ENCODE measurements around the gene L1CAM.
"Not testable (repeated sequence)": the region's sequence is repeated elsewhere in the genome, so short reads cannot be mapped to it uniquely, and the experiment has no call there.

The L1CAM gene

DNA sequence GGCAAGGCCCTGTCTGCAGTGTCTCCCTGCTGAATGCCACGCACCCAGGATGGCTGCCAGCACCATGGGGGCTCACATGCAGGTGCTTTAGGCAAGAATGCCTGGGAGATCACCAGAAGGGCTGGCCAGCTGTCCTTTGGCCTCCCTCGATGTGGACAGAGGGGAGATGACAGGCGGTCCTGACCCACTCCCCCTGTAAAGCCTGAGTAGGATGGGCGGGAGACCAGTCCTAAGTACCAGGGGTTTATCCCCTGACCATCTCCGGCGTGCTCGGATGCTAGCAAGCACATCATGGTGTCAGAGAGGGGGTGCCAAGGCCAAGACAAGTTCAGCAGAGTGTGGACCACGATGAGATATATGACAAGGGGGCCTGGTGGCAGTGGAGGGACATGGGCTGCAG lies 60.9 kb downstream of the L1CAM start:
- DNase-seq, result no peak

- no peak for DNase-seq
Observed at GRCh38 chrX:153824348-153824747, 61.6 kb downstream of the L1CAM start.

GRCh38 chrX:153821066-153821465 lies 64.9 kb downstream of the L1CAM start:
- no peak for DNase-seq

DNA sequence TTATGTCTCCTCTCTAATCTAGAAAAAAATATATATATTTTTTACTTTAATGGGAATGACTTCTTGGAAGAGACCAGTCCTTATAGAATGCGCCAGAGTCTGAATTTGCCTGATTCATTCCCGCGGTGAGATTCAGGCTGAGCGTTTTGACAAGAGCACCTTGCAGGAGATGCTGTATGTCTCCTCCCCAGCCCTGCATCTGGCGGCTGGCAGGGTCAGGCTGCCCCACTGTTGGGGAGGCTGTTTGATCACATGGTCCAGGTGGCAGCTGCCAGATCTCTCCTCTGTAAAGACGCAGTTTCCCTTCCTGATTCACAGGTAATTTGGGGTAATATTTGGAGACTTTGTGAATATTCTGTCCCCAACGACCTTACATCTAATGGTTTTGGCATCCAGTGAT lies 65.4 kb downstream of the L1CAM start:
- no peak for DNase-seq

GRCh38 chrX:153819384-153820040 lies 66.5 kb downstream of the L1CAM start:
- no peak for DNase-seq

- no peak for DNase-seq
Observed at GRCh38 chrX:153818571-153819383, 67.2 kb downstream of the L1CAM start.

- not testable (repeated sequence) for DNase-seq
Observed at GRCh38 chrX:153818064-153818463, 67.9 kb downstream of the L1CAM start.

DNA sequence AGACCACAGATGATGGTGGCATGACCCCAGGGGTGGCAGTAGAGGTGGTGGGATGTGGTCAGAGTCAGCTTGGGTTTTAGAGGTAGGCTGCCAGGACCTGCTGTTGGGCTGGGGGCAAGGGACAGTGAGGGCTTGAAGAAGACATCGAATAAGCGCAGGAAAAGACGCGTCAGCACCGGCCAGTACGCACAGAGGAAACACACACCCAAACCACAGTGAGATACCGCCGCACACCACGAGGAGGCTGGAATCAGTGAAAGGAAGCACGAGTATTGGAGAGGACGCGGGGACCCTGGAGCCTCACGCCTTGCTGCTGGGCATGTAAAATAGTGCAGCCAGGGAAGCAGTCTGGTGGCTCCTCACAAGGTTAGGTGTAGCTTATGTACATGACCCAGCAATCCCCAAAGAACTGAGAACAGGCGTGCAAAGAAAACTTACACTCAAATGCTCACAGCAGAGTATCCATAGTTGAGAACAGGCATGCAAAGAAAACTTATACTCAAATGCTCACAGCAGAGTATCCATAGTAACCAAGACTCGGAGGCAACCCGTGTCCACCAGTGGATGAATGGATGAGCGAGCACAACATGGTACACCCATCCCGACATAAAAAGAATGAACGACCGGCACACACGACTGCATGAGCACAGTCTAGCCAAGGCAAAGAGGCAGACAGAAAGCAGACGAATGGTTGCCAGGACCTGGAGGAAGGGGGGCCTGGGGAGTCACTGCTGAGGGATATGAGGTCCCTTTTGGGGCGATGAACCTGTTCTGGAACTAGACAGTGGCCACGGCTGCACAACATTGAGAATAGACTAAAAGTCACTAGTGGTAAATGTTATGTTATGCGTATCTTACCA lies 68.9 kb downstream of the L1CAM start:
- no peak for DNase-seq

DNA sequence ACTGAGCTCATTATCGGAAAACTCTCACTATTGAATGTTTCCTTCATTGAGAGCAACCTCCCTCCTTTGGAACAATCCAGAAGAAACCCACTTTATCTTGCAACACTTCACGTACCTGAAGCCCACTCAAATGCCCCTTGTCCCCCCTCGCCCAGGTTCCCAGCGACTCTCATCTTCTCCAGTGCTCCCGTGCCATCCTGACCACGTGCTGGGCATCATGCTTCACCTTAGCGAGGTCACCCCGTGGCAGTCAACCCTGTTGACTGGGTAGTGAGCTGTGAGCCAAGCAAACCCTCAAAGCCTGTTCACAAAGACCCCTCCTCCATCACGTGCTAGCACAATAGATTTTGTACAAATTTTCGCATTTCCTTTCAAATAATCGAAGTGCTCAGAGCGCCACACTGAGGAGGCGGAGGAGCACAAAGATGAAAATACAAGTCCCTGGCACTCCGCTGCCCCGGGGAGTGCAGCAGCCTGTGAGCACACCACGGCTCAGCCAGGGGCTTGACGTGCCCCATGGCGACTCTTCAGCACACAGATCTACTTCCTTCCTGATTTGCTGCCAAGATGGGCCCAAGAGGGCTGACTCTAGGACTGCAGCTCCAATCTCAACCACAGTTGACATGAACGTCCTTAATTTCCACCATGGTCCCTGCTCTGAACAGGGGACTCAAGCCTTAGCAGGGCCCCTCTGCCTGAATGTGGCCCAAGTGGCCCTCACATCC lies 71.2 kb downstream of the L1CAM start:
- no peak for DNase-seq

GRCh38 chrX:153813161-153813560 lies 72.8 kb downstream of the L1CAM start:
- no peak for DNase-seq

GRCh38 chrX:153812220-153812619 lies 73.8 kb downstream of the L1CAM start:
- DNase-seq, result no peak

Data from inflammatory macrophage (primary cell).